ENCODE measurements around the gene LRG1.

LRG1 gene

GRCh38 chr19:4584670-4585460 lies 45.0 kb upstream of the LRG1 start:
- no peak overlapping the region for H3K27ac ChIP-seq
- no peak for TF ChIP-seq ZFX (IDR thresholded peaks at IDR 0.05; ENCODE audit: borderline replicate concordance)
- no peak for TF ChIP-seq CTCF (IDR thresholded peaks at IDR 0.05)

GRCh38 chr19:4583961-4584669 lies 44.3 kb upstream of the LRG1 start:
- H3K27ac ChIP-seq = no peak overlapping the region
- TF ChIP-seq ZFX (IDR thresholded peaks at IDR 0.05; ENCODE audit: borderline replicate concordance) = no peak
- no peak for TF ChIP-seq CTCF (IDR thresholded peaks at IDR 0.05)

DNA sequence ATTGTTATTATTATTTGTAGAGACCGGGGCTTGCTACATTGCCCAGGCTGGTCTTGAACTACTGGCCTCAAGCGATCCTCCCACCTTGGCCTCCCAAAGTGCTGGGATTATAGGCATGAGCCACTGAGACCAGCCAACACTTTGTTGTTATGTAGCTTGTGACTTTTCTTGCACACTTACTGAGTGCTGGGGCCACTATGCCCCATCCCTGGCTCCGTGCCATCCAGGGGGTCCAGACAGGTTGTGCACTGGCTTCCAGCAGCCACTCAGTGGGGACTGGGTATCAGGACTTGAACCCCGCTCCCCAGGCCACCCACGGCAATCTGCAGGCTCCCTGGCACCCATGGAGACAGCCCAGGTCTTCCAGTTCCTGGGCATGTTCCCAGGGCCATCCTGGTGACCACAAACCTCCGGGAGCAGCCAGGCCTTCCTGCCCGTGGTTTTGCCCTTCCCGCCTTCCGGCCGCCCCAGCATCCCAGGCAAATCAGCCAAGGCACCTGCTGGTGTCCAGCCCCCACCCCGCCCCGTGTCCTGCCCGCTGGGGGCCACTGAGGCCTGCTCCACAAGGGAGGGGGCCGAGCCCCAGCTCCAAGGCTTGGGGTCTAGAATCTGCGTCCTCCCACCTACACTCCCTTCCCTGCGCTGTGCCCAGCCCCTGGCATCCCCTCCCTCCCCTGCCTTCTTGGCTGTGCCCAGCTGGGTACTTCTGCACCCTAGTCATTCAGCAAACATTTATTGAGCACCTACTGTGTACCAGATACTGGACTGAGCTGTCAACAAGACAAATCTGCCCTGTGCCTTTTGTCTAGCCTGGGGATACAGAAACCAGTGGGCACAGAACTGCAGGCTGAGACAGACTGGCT lies 43.4 kb upstream of the LRG1 start:
- no peak overlapping the region for H3K27ac ChIP-seq
- no peak for TF ChIP-seq ZFX (IDR thresholded peaks at IDR 0.05; ENCODE audit: borderline replicate concordance)
- no peak for TF ChIP-seq CTCF (IDR thresholded peaks at IDR 0.05)

GRCh38 chr19:4581666-4582553 lies 42.1 kb upstream of the LRG1 start:
- H3K27ac ChIP-seq = no peak overlapping the region
- no peak for TF ChIP-seq ZFX (IDR thresholded peaks at IDR 0.05; ENCODE audit: borderline replicate concordance)
- no peak for TF ChIP-seq CTCF (IDR thresholded peaks at IDR 0.05)

DNA sequence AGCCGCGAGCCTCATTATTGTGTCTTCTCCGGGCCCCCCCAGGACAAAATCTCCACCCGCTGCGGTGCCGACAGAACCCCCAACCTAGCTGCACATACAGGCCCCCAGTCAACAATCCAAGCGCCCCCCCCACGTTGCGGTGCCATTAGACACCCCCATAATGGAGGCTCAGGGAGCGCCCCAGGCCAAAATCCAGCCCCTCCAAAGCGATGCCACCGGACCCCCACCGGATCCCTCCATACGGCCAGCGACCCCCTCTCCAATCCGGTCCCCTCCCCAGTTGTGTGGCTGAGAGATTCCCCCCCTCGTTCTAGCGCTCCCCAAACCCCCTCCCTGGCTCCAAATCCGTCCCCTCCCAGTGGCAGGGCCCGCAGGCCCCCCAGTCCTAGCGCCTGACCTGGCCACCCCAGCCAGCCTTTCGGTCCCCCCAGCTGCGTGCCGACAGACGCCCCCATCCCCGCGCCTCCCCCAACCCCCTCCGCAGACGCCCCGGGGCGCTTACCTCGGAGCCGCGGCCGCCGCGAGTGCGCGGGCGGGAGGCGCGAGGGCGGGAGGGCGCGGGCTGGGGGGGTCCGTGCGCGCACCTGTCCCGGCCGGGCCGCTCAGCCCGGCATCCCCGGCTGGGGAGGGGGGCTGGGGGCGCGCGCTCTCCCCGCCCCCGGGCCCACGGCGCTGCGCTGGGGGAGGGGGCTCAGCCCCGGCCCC lies 41.3 kb upstream of the LRG1 start:
- TF ChIP-seq CTCF (IDR thresholded peaks at IDR 0.05) = no peak
- TF ChIP-seq ZFX (IDR thresholded peaks at IDR 0.05; ENCODE audit: borderline replicate concordance) = no peak
- H3K27ac ChIP-seq = no peak overlapping the region
